Activated CD8-positive, alpha-beta memory T cell treated with anti-CD3 and anti-CD28 coated beads, Interleukin-2, amount 50 U/mL, for 48 hours (primary cell): ENCODE results near the gene ELFN1.

Experiments
- DNase-seq: peaks from one replicate; pipeline ENCODE4 v3.0.0-alpha.2; 2020

ELFN1 gene

GRCh38 chr7:1696671-1697498 lies 26.8 kb downstream of the ELFN1 start:
- DNase-seq = peak; percentile 36

- no peak for DNase-seq
Measured at GRCh38 chr7:1697499-1698125, 27.5 kb downstream of the ELFN1 start.

GRCh38 chr7:1698201-1698600 lies 28.1 kb downstream of the ELFN1 start:
- no peak for DNase-seq

- DNase-seq = no peak
Measured at GRCh38 chr7:1698951-1699350, 28.9 kb downstream of the ELFN1 start.

GRCh38 chr7:1700086-1700485 lies 30.0 kb downstream of the ELFN1 start:
- peak; percentile 29 for DNase-seq

GRCh38 chr7:1700536-1701333 lies 30.7 kb downstream of the ELFN1 start:
- DNase-seq = peak; percentile 28

- DNase-seq = no peak
Measured at GRCh38 chr7:1702652-1703051, 32.6 kb downstream of the ELFN1 start.

- DNase-seq = no peak
Measured at GRCh38 chr7:1703441-1703840, 33.4 kb downstream of the ELFN1 start.

GRCh38 chr7:1703871-1704810 lies 34.1 kb downstream of the ELFN1 start:
- DNase-seq = peak; percentile 28

- DNase-seq = peak; percentile 28
Measured at GRCh38 chr7:1704811-1705738, 35.0 kb downstream of the ELFN1 start.

GRCh38 chr7:1705856-1706255 lies 35.8 kb downstream of the ELFN1 start:
- peak; percentile 26 for DNase-seq

- peak; percentile 23 for DNase-seq
Measured at GRCh38 chr7:1706381-1706720, 36.3 kb downstream of the ELFN1 start.

GRCh38 chr7:1706721-1707613 lies 36.9 kb downstream of the ELFN1 start:
- DNase-seq = peak; percentile 36

- DNase-seq = peak; percentile 28
Measured at GRCh38 chr7:1707756-1708595, 37.9 kb downstream of the ELFN1 start.

GRCh38 chr7:1708596-1709251 lies 38.6 kb downstream of the ELFN1 start:
- no peak for DNase-seq

- DNase-seq = no peak
Measured at GRCh38 chr7:1709281-1709680, 39.2 kb downstream of the ELFN1 start.

GRCh38 chr7:1709900-1710299 lies 39.8 kb downstream of the ELFN1 start:
- DNase-seq = no peak

GRCh38 chr7:1710936-1711335 lies 40.9 kb downstream of the ELFN1 start:
- no peak for DNase-seq
